GM13977 (cell line): Measurements from ENCODE around the gene RAB3C.

ENCODE experiments used
- DNase-seq: peaks from one replicate; pipeline ENCODE4 v3.0.0; 2012; ENCODE audit warnings: low spot score
- in situ Hi-C: fragments of 300-500 bp; cut with MboI; formaldehyde crosslinking; loops from one replicate; pipeline ENCODE4 v1.12.0; 2022; ENCODE audit warnings: low sequenced_read_pairs, low pct_unique_long_range_greater_than_20kb, mixed read lengths, inconsistent platforms; ENCODE audit not compliant: unreplicated experiment
- TF ChIP-seq, protein P1 (sequence below): IDR thresholded peaks from 2 replicates; pipeline ENCODE4 v1.5.1; 2012; ENCODE audit warnings: mild to moderate bottlenecking, control low read depth; ENCODE audit not compliant: insufficient read depth; ENCODE audit errors: extremely low read depth, missing control alignments

RAB3C gene

DNA sequence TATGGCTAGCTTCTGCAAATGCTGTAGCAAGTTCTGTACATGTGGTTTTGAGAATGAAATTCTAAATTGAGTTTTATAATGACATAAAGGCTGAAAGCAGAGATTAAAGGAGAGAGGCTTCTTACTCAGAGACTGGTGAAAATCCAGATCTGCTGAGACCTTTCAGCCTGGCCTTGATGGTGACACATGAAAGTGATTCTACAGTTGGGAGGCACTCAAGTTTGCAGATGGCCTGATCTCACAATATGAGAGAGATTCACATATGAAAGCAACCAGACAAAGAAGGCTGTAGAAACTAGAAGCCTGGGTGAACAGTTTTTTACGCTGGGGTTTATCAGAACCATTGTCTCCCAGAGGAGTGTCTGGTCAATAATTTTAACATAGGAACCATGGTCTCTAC is 49.0 kb downstream of the RAB3C start:
- peak; percentile 13 for DNase-seq
- in situ Hi-C loops = no loop called here
- TF ChIP-seq, protein P1, sequence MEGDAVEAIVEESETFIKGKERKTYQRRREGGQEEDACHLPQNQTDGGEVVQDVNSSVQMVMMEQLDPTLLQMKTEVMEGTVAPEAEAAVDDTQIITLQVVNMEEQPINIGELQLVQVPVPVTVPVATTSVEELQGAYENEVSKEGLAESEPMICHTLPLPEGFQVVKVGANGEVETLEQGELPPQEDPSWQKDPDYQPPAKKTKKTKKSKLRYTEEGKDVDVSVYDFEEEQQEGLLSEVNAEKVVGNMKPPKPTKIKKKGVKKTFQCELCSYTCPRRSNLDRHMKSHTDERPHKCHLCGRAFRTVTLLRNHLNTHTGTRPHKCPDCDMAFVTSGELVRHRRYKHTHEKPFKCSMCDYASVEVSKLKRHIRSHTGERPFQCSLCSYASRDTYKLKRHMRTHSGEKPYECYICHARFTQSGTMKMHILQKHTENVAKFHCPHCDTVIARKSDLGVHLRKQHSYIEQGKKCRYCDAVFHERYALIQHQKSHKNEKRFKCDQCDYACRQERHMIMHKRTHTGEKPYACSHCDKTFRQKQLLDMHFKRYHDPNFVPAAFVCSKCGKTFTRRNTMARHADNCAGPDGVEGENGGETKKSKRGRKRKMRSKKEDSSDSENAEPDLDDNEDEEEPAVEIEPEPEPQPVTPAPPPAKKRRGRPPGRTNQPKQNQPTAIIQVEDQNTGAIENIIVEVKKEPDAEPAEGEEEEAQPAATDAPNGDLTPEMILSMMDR = no peak

DNA sequence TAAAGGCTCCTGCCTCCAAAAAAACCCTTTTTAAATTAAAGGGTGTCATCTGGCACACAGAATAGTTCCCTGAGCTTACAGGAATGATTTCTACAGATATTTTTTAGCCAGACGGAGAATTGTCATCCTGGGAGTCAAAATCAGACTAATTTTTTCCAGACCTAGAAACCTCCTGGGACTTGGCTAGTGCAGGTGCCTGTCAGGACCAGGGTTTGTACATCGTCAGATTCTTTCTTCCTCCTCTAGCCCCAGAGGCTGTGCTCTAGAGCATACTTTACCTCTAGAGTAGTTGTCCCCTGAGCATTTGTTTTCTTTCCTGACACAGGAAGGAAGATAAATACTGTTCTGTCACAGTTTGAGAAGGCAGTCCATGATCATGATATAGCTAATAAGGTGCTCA is 52.5 kb downstream of the RAB3C start:
- in situ Hi-C loops = no loop called here

DNA sequence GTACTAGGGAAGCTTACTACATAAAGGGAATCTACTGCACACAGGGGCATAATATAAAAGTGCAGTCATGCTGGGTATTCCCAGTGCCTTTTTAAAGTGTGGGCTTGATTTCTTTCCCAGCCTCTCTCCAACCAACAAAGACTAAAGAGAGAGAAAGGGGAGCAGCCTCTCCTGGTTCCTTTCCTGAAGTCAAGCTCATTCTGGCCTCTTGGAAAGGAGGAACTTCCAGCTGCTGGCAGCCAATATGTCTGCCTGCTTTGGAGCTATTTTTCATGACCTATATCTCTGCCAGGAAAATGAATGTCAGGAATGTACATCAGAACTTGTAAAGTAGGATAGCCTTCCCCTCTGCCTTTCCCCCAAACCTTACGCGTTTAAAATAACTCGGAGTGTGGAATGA is 57.1 kb downstream of the RAB3C start:
- in situ Hi-C loops = no loop called here
- TF ChIP-seq, protein P1 = no peak
- DNase-seq = no peak

More for the DNA sequence above, 52.5 kb downstream of the RAB3C start:
- no peak for DNase-seq
- TF ChIP-seq, protein P1 = no peak

DNA sequence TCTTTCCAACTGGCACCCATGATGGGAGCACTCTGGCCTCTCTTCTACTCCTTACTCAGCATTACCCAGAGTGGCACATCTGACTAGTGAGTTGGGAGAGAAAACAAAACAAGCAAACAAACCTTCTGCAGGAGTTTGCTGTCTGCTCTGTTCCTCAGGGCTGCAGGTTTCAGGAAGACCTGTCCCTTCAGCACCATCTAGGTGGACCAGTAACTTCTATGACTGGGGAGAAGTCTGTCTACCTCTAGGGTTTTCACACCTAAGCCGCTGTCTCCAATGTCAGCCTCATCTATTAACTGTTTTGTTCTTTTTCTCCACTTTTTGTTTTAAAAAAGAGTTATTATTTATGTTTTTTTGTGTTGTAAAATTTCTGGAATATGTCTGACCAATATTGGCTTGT is 58.7 kb downstream of the RAB3C start:
- TF ChIP-seq, protein P1 = no peak
- no peak for DNase-seq
- in situ Hi-C loops = no loop called here

DNA sequence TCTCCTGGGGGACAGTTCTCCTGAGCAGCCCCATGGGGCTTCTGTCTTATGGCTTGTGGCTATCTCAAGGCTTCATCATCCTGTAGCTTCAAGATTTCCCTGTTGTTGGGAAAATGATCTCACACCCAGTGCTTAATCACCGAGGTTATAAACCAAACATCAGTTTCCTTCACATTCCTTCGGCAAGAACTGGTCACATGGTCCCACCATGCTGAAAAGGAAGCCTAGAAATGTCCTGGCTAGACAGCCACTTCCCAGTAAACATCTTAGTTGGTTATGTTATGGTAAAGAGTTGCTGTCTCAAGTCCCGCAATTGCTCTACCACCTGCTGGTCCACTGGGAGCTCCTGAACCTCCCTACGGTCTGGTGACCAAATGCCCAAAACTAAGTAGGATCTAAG is 66.0 kb downstream of the RAB3C start:
- in situ Hi-C loops = no loop called here
- TF ChIP-seq, protein P1 = no peak

DNA sequence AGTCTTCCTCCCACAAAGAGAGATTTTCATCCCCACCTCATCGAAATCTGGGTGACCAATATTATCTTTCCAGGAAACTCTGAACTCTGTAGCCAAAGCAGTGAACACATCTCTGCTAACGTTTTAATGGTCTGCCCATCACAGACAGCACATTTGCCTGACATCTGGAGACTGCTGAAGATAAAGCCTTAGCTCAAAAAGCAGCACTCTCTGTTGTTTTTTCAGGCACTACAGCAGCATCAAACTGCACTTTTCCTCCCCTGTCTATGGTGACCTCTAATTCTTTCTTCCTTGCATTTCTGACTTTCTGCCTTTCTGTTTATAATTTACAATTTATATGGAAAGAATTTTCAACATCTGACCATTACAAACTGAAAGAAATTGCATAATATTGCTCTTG is 66.8 kb downstream of the RAB3C start:
- in situ Hi-C loops = no loop called here
- TF ChIP-seq, protein P1 = no peak
- no peak for DNase-seq

More for the DNA sequence above, 66.0 kb downstream of the RAB3C start:
- DNase-seq = no peak

DNA sequence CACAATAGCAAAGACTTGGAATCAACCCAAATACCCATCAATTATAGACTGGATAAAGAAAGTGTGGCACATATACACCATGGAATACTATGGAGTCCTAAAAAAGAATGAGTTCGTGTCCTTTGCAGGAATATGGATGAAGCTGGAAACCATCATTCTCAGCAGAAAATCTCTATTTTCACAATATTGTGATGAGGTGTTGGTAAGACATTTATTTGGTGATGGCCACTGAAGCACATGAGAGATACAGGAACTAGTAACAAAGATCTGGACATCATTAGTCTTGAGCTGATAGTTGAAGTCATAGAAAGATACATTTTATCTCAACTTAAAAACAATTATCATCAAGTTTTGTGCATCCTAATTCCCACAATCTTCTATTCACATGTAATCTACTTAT is 70.6 kb downstream of the RAB3C start:
- TF ChIP-seq, protein P1 = no peak
- in situ Hi-C loops = no loop called here
- no peak for DNase-seq
